GM23248 (cell line): ENCODE measurements around the gene TBC1D1. TPM values are rescaled to one million over a fixed set of nuclear protein-coding genes. Genes with fewer than 3 reads are reported as not detected.

Source experiments
- DNase-seq: peaks from one replicate; pipeline ENCODE4 v3.0.0-alpha.2; 2015
- H2AFZ ChIP-seq: fragments of 200-600 bp; sonication (generic); 2 replicates; pipeline ENCODE4 v1.6.1; 2016; ENCODE audit warnings: antibody characterized with exemption
- H3F3A ChIP-seq: fragments of 200-600 bp; sonication (generic); 2 replicates; pipeline ENCODE4 v1.6.1; 2016; ENCODE audit warnings: mild to moderate bottlenecking, antibody characterized with exemption, mixed run types; ENCODE audit not compliant: insufficient read depth
- H3K27ac ChIP-seq: fragments of 200-600 bp; sonication (generic); 2 replicates; pipeline ENCODE4 v1.5.1; 2016; ENCODE audit warnings: mild to moderate bottlenecking
- H3K27me3 ChIP-seq: fragments of 200-600 bp; sonication (generic); replicated peaks from 2 replicates; pipeline ENCODE4 v1.6.1; 2016; ENCODE audit warnings: mild to moderate bottlenecking; ENCODE audit not compliant: insufficient read depth
- H3K36me3 ChIP-seq: fragments of 200-600 bp; sonication (generic); 2 replicates; pipeline ENCODE4 v1.6.1; 2016; ENCODE audit warnings: low read depth, mild to moderate bottlenecking
- H3K4me1 ChIP-seq: fragments of 200-600 bp; sonication (generic); 2 replicates; pipeline ENCODE4 v1.6.1; 2016; ENCODE audit warnings: mild to moderate bottlenecking; ENCODE audit not compliant: insufficient read depth
- H3K4me2 ChIP-seq: fragments of 200-600 bp; sonication (generic); one replicate; pipeline ENCODE4 v1.6.1; 2016; ENCODE audit warnings: mild to moderate bottlenecking; ENCODE audit not compliant: unreplicated experiment
- H3K4me3 ChIP-seq: fragments of 200-600 bp; sonication (generic); 2 replicates; pipeline ENCODE4 v1.5.1; 2016; ENCODE audit warnings: mild to moderate bottlenecking
- H3K79me2 ChIP-seq: fragments of 200-600 bp; sonication (generic); 2 replicates; pipeline ENCODE4 v1.6.1; 2016; ENCODE audit warnings: mild to moderate bottlenecking; ENCODE audit not compliant: insufficient read depth
- H3K9ac ChIP-seq: fragments of 200-600 bp; sonication (generic); 2 replicates; pipeline ENCODE4 v1.6.1; 2016; ENCODE audit warnings: mild to moderate bottlenecking
- H3K9me2 ChIP-seq: fragments of 200-600 bp; sonication (generic); 2 replicates; pipeline ENCODE4 v1.6.1; 2016; ENCODE audit warnings: mixed run types, mild to moderate bottlenecking, moderate library complexity; ENCODE audit not compliant: insufficient read depth
- H3K9me3 ChIP-seq: fragments of 200-600 bp; sonication (generic); one replicate; pipeline ENCODE4 v1.6.1; 2017; ENCODE audit warnings: low read depth
- H4K20me1 ChIP-seq: fragments of 200-600 bp; sonication (generic); 2 replicates; pipeline ENCODE4 v1.6.0; 2016; ENCODE audit not compliant: insufficient read depth
- EZH2 ChIP-seq: fragments of 200-600 bp; sonication (generic); IDR thresholded peaks from 2 replicates; pipeline ENCODE4 v1.6.1; 2018; ENCODE audit warnings: antibody characterized with exemption, mild to moderate bottlenecking; ENCODE audit not compliant: insufficient read depth, poor library complexity, severe bottlenecking
- EZH2phosphoT487 ChIP-seq: fragments of 200-600 bp; sonication (generic); IDR thresholded peaks from 2 replicates; pipeline ENCODE4 v1.6.1; 2018; ENCODE audit warnings: antibody characterized with exemption, moderate library complexity, mild to moderate bottlenecking, low read depth; ENCODE audit not compliant: insufficient read depth
- WGBS, 2 experiments: methylation state at CpG; one replicate each; pipeline ENCODE4 v1.1.6; 2015 to 2017; ENCODE audit warnings: low lambda C conversion rate in 2 of 2, low coverage in 1 of 2; ENCODE audit errors: missing lambda C conversion rate in 2 of 2; 5-methylcytosine and 5-hydroxymethylcytosine counted together
- in situ Hi-C: fragments of 300-500 bp; cut with MboI; formaldehyde crosslinking; loops from 2 replicates; pipeline ENCODE4 v1.15.0; 2020
- polyA plus RNA-seq: library from polyadenylated mRNA; unstranded; fragments of >200 nt; fragmentation: Nextera tagmentation; extraction: Ambion mirVana; gene quantifications from 2 replicates; pipeline ENCODE4 v1.2.1, GENCODE V29; 2016
- total RNA-seq: library from RNA; depleted of rRNA; stranded (reverse); fragments of >200 nt; shearing (Covaris generic); gene quantifications from 2 replicates; pipeline ENCODE4 v1.2.3, GENCODE V29; 2014

Gene TBC1D1
- total and polyA plus RNA-seq, 2 experiments from 2014 or later, result 12.4 to 34.6 TPM

- WGBS, 2 experiments, result 89 to 100% methylated on average over 1 of the region's 1 CpG
- H3K36me3 ChIP-seq, result no peaks in the 10 kb centered on the region
- in situ Hi-C loops, result no loop called here
These were observed 249.8 kb downstream of the TBC1D1 start for GRCh38 chr4:38140643-38141203.

GRCh38 chr4:38141808-38142500 lies 251.1 kb downstream of the TBC1D1 start:
- H3K79me2 ChIP-seq, result no peaks in the 10 kb centered on the region
- no peaks in the 10 kb centered on the region for H3K9me3 ChIP-seq
- no peaks in the 10 kb centered on the region for H4K20me1 ChIP-seq
- WGBS, 2 experiments, result 8 to 9% methylated on average over 8 of the region's 8 CpGs
- peak; percentile 91 for DNase-seq
- peak overlapping the region; percentile 70 for H3K9ac ChIP-seq
- TF ChIP-seq EZH2phosphoT487, result no peak
- no peak for TF ChIP-seq EZH2
- H3K27me3 ChIP-seq, result no peaks in the 10 kb centered on the region
- in situ Hi-C loops, result no loop called here
- peak overlapping the region; percentile 91 for H3K27ac ChIP-seq
- H3K4me2 ChIP-seq, result peak overlapping the region; percentile 75
- H3F3A ChIP-seq, result peaks cover 54% of the 10 kb centered on the region
- H3K4me1 ChIP-seq, result peaks cover 58% of the 10 kb centered on the region
- no peaks in the 10 kb centered on the region for H3K36me3 ChIP-seq
- 0 out of 2 replicates have a peak overlapping the region, but pooled peaks have one; percentile 27 for H2AFZ ChIP-seq
- H3K9me2 ChIP-seq, result no peaks in the 10 kb centered on the region
- peak overlapping the region; percentile 40 for H3K4me3 ChIP-seq

More at GRCh38 chr4:38140643-38141203, 249.8 kb downstream of the TBC1D1 start:
- Histone ChIP-seq H3K9ac (no peak overlapping the region), H3K4me1 (peaks cover 47% of the 10 kb centered on the region), H3F3A (peaks cover 50% of the 10 kb centered on the region), H3K4me2 (no peak overlapping the region), H3K9me3 (no peaks in the 10 kb centered on the region), H3K9me2 (no peaks in the 10 kb centered on the region), H3K4me3 (no peak overlapping the region), H3K79me2 (no peaks in the 10 kb centered on the region), H2AFZ (no peak overlapping the region), H3K27me3 (no peaks in the 10 kb centered on the region), H4K20me1 (no peaks in the 10 kb centered on the region), H3K27ac (no peak overlapping the region)
- no peak for TF ChIP-seq EZH2
- TF ChIP-seq EZH2phosphoT487, result no peak
- no peak for DNase-seq

GRCh38 chr4:38144031-38144430 lies 253.1 kb downstream of the TBC1D1 start:
- no peaks in the 10 kb centered on the region for H3K27me3 ChIP-seq
- H3K4me3 ChIP-seq, result no peak overlapping the region
- H2AFZ ChIP-seq, result no peak overlapping the region
- peak; percentile 75 for DNase-seq
- H4K20me1 ChIP-seq, result no peaks in the 10 kb centered on the region
- H3F3A ChIP-seq, result peaks cover 54% of the 10 kb centered on the region
- WGBS, 2 experiments, result 8 to 9% methylated on average over 1 of the region's 1 CpG
- H3K4me2 ChIP-seq, result peak overlapping the region; percentile 10
- no peak for TF ChIP-seq EZH2
- TF ChIP-seq EZH2phosphoT487, result no peak
- H3K27ac ChIP-seq, result peak overlapping the region; percentile 76
- no peaks in the 10 kb centered on the region for H3K36me3 ChIP-seq
- H3K79me2 ChIP-seq, result no peaks in the 10 kb centered on the region
- in situ Hi-C loops, result no loop called here
- H3K4me1 ChIP-seq, result peaks cover 58% of the 10 kb centered on the region
- peak overlapping the region; percentile 25; the same call in 1 of the 2 replicates for H3K9ac ChIP-seq
- no peaks in the 10 kb centered on the region for H3K9me3 ChIP-seq
- H3K9me2 ChIP-seq, result no peaks in the 10 kb centered on the region

- in situ Hi-C loops, result no loop called here
- no peak overlapping the region for H3K4me2 ChIP-seq
- no peak for TF ChIP-seq EZH2phosphoT487
- TF ChIP-seq EZH2, result no peak
- H3K9me2 ChIP-seq, result no peaks in the 10 kb centered on the region
- H3K79me2 ChIP-seq, result no peaks in the 10 kb centered on the region
- 53 to 67% methylated on average over 4 of the region's 4 CpGs for WGBS, 2 experiments
- peaks cover 66% of the 10 kb centered on the region for H3K4me1 ChIP-seq
- no peak for DNase-seq
- H3F3A ChIP-seq, result peaks cover 63% of the 10 kb centered on the region
- no peak overlapping the region for H2AFZ ChIP-seq
- H3K4me3 ChIP-seq, result no peak overlapping the region
- no peaks in the 10 kb centered on the region for H3K36me3 ChIP-seq
- no peaks in the 10 kb centered on the region for H3K27me3 ChIP-seq
- no peaks in the 10 kb centered on the region for H3K9me3 ChIP-seq
- H3K9ac ChIP-seq, result peak overlapping the region; percentile 38; the same call in 1 of the 2 replicates
- H4K20me1 ChIP-seq, result no peaks in the 10 kb centered on the region
- peak overlapping the region; percentile 76 for H3K27ac ChIP-seq
These were observed 254.3 kb downstream of the TBC1D1 start for GRCh38 chr4:38145033-38145678.
